GM19043 (cell line): ENCODE data around the gene SPACA4.
A peak's percentile ranks its signal among the peaks of the same experiment; 100 is the strongest.
"Not testable (repeated sequence)": the region's sequence is repeated elsewhere in the genome, so short reads cannot be mapped to it uniquely, and the experiment has no call there.

Experiments
- ATAC-seq: cut with Tn5 transposase; IDR thresholded peaks from one replicate; pipeline ENCODE4 v1.9.1; 2021; ENCODE audit warnings: low read depth; ENCODE audit not compliant: unreplicated experiment

The SPACA4 gene

DNA sequence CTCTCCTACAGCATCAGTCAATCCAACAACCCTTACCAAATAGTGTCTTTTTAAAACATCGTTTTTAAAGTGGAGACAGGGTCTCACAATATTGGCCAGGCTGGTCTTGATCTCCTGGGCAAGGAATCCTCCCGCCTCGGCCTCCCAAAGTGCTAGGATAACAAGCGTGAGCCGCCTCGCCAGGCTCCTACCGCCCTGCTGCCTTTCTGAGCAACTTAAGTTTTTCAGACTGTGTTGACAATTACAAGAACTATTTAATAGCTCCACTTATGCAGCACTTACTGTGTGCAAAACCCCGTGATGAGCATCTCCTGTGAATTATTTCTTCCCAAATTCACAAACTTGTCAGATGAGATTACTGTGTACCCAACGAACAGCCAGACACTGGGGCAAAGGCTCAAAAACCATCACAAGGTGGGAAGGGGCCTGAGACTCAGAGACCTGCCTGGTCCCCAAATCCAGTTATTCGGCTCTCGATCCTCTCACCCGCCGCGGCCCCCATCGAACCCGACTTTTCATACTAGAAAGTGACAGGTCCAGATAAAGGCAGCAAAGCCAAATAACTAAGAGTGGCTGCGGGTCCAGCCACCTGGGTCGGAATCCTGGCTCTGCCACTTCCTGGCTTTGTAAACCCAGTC, 11.9 kb downstream of the SPACA4 start:
- ATAC-seq = no peak

DNA sequence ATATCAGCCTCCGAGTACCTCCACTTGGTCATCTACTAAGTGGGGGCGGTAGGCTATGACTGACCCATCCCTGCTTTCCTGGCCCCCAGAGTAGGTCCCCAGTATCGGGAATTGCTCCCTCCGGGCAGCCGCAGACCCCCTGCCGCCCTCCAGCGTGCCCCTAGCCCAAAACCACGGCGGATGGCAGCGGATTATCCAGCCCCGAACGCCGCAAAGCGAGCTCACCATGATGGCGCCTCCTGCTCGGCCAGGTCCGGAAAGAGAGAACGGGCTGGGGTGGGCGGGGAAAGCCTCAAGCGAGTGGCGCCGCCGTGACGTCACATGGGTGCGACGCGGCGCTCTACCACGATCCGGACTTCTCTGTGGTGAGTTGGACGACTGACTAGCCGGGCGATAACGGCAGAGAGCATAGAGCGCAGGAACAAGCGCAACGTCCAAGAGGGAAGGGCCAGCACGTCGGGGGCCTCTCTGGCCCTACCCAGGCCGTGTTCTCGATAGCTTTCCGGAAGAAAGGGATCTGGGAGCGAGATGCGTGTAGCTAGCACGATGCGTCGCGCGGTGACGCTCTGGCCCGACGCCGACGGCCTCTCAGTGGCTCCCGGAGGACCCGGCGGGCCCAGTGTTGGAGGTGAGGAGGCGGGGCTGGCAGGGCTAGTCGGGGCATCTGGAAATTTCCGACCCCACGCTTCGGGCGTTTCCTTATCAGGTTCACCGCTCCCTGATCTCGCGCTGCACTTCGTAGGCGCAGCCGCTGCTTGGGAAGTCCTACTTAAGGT, 12.6 kb downstream of the SPACA4 start, which contains the start of the genes RPL18 and SPHK2:
TSS of gene RPL18 (minus strand) at position 263 of the 776 bp plus-strand sequence. CDS start at position 228, 35 bp downstream.
TSS of gene SPHK2 (plus strand) at position 591 of the 776 bp plus-strand sequence. CDS start 1,009 bp downstream, outside the sequence.
- ATAC-seq = peak; percentile 76

DNA sequence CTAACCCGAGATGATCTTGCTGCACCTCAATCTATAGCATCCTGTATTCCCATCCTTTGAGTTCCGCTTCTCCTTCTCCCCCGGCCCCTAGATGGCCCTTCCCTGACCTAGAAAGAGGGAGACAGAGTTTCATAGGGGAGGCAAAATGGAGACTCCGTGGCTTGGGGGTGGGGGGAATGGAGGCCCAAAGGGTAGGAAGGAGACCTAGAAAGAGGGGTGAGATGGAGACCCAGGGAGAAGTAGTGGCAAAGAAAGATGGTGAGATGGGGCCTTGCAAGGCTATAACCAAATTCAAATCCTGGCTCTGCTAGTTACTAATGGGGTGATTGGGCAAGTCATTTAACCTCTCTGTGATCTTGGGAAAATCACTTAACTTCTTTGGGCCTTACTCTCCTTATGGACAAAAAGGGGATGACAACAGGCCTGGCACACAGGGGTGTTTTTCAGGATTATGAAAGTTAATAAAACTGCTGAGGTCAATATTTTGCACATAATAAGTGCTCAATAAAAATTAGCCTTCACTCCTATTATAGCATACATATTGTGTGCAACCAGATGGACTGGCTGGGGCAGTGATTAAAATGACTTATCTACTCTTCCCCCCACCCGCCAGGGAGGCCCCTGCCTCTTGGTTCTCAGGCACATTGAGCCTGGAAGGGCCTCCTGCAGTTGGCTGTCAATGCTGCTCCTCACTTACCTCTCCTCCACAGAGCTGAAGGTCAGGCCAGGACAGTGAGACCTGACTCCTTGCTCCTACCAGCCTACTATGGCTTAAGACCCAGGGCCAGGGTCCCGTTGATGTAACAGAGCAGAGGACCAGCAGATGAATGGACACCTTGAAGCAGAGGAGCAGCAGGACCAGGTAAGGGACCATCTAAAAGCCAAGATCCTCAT, 13.4 kb downstream of the SPACA4 start:
- ATAC-seq = no peak

DNA sequence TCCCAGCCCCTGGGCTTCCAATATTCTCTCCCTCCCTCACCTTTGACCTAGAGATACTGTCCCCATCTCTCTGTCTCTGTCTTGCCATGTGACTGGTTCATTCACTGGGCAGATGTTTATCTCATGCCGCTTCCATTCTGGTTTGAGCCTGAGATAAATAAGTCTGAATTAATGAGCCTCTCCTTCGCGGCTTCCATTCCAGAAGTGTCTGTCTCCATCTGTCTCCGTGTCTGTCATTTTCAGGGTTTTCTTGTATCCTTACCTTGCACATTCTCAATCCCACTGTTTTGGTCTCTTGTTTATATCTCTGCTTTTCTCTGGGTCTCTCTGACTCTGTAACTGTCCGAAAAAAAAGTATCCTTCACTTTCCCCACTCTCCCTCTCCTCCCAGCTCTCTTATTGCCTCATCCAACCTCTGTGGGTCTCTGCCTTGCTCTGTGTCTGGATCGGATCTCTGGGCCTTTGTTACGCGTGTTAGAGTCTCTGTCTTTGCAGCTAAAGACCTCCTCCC, 17.1 kb downstream of the SPACA4 start:
- no peak for ATAC-seq

DNA sequence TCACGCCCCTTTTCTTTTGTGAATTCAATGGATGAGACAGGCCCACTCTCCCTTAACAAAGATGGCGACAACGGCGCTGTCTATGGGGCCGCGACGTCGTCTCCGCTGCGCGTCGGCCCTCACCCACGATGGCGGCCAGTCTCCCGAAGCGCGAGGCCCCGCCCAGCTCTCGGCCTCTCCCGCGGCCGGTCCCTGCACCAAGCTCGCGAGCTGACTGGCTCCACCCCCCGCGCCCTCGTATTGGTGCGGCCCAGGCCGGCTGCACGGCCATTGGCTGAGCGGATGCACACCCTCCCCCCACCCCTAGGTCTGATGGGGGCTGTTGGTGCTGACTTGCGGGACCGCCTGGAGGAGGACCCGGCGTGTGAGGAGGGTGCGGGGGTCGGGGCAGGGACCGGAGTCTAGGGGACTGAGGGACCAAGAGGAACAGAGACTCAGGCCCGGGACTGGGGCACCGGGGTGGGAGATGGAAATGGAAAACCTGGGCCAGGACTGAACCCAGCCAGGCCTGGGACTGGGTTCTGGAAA, 17.6 kb downstream of the SPACA4 start:
- ATAC-seq = peak; percentile 56

DNA sequence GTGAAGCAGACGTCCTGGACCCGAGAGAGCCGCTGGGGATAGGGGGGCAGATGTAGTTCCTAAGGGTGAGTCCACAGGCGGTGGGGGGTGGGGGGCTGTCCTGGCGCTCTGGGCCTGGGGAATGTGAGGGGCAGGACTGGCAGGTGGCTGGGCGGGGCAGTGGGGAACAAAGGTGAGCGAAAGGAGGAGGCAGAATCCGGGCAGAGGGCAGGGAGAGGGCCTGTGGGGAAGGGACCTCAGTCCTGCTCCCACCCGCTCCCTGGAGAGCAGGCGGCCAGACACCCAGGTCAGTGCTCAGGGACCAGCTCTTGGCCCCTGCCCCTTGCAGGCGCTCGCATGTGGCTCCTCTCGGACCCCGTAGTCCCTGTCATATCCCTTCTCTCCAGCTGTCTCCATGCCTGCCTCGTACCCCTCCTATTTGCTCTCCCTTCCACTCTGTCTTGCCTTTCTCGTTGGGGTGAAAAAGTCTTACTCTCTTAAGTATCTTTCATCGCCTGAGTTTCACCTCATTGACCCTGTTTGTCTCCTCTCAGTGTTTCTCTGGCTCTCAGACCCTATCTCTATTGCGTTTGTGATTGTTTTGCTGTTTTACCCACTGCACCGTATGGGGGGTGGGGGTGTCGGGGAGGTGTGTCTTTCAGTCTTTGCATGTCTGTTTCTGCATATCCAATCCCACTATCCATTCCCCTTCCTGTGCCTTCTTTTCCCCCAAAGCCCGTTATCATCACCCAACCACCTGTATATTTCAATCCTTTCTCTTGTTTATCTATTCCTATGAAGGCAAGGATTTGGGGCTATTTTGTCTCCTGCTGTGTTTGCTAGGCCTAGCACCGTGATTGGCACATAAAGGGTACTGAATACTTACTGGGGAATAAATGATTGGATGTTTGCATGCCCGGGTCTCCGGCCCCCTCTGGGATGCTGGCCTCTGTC, 18.5 kb downstream of the SPACA4 start:
- no peak for ATAC-seq

DNA sequence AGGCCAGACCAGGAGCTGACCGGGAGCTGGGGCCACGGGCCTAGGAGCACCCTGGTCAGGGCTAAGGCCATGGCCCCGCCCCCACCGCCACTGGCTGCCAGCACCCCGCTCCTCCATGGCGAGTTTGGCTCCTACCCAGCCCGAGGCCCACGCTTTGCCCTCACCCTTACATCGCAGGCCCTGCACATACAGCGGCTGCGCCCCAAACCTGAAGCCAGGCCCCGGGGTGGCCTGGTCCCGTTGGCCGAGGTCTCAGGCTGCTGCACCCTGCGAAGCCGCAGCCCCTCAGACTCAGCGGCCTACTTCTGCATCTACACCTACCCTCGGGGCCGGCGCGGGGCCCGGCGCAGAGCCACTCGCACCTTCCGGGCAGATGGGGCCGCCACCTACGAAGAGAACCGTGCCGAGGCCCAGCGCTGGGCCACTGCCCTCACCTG, 19.4 kb downstream of the SPACA4 start:
- no peak for ATAC-seq

DNA sequence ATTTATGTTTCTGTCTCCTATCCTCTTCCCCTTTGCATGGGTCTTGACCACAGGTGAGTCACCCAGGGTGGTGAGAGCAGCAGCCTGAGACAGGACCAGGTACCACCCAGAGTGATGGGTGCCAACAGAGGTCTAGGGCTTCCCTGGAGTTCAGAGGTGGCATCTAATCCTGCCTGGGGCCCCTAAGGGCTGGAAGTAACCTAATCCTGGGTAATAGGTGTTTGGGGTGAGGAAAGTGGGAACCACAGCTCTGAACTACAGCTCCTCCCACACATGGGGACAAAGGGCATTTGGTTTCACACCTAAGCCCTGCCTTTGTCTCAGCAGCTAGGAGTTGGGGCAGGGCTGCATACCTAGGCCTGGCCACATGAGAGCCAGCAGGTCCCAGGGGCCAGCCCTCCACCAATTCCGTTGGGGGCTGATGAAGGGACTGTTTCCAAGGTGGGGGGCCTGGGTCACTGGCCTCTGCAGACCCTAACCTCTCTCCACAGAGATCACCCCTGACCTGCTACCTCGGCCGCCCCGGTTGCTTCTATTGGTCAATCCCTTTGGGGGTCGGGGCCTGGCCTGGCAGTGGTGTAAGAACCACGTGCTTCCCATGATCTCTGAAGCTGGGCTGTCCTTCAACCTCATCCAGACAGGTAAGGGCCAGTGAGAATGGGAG, 20.8 kb downstream of the SPACA4 start:
- ATAC-seq = no peak

DNA sequence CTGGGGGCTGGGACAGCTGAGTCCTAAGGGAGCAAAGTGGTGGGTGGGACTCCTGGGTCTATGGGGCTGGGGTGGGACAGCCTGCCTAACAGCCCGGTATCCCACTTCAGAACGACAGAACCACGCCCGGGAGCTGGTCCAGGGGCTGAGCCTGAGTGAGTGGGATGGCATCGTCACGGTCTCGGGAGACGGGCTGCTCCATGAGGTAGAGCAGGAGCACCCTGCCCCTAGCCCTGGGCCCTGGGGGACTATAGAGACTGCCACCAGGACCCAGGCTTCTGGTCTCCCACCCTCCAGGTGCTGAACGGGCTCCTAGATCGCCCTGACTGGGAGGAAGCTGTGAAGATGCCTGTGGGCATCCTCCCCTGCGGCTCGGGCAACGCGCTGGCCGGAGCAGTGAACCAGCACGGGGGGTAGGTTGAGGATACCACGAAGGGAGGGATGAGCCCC, 21.3 kb downstream of the SPACA4 start:
- no peak for ATAC-seq

DNA sequence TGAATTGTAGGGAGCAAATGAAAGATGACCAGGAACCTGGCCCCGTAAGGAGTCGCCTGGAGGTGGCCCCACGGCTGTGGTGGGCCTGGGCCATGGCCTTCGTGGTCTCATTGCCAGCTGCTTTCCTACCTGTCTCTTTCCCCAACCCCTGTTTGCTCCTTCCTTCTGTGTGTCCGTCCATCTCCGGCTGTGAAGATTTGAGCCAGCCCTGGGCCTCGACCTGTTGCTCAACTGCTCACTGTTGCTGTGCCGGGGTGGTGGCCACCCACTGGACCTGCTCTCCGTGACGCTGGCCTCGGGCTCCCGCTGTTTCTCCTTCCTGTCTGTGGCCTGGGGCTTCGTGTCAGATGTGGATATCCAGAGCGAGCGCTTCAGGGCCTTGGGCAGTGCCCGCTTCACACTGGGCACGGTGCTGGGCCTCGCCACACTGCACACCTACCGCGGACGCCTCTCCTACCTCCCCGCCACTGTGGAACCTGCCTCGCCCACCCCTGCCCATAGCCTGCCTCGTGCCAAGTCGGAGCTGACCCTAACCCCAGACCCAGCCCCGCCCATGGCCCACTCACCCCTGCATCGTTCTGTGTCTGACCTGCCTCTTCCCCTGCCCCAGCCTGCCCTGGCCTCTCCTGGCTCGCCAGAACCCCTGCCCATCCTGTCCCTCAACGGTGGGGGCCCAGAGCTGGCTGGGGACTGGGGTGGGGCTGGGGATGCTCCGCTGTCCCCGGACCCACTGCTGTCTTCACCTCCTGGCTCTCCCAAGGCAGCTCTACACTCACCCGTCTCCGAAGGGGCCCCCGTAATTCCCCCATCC, 22.1 kb downstream of the SPACA4 start:
- ATAC-seq = no peak

DNA sequence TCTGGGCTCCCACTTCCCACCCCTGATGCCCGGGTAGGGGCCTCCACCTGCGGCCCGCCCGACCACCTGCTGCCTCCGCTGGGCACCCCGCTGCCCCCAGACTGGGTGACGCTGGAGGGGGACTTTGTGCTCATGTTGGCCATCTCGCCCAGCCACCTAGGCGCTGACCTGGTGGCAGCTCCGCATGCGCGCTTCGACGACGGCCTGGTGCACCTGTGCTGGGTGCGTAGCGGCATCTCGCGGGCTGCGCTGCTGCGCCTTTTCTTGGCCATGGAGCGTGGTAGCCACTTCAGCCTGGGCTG, 22.7 kb downstream of the SPACA4 start:
- no peak for ATAC-seq

DNA sequence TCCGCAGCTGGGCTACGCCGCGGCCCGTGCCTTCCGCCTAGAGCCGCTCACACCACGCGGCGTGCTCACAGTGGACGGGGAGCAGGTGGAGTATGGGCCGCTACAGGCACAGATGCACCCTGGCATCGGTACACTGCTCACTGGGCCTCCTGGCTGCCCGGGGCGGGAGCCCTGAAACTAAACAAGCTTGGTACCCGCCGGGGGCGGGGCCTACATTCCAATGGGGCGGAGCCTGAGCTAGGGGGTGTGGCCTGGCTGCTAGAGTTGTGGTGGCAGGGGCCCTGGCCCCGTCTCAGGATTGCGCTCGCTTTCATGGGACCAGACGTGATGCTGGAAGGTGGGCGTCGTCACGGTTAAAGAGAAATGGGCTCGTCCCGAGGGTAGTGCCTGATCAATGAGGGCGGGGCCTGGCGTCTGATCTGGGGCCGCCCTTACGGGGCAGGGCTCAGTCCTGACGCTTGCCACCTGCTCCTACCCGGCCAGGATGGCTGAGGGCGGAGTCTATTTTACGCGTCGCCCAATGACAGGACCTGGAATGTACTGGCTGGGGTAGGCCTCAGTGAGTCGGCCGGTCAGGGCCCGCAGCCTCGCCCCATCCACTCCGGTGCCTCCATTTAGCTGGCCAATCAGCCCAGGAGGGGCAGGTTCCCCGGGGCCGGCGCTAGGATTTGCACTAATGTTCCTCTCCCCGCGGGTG, 23.2 kb downstream of the SPACA4 start:
- ATAC-seq = no peak

DNA sequence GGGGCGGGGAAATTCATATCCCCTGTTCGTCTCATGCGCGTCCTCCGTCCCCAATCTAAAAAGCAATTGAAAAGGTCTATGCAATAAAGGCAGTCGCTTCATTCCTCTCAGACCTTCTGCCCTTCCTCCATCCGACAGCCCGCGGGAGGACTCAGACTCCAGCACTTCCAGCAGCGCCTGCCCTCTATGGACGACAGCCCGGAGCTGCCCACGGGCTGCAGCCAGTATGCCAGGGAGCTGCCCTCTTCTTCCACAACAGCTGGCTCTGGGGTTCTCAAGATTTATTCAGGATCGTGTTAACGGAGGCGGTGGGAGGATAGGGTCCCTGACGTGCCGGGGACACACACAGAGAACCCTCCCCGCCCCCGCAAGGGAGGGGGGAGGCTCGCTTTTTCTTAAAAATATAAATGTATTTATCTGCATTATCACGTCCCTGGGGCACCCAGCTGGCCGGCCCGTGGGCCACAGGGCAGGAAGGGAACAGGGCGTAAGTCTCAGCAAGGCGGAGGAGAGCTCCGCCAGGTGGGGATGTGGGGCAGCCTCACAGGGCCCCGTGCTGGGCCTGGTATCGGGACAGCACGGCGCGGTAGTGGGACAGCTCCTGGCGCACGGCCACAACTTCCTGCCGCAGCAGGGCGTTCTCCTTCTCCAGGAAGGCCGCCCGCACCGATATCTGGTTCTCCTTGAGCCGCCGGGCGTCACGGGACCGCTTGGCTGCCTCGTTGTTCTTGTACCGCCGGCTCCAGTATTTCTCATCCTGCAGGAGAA, 23.9 kb downstream of the SPACA4 start:
- no peak for ATAC-seq

DNA sequence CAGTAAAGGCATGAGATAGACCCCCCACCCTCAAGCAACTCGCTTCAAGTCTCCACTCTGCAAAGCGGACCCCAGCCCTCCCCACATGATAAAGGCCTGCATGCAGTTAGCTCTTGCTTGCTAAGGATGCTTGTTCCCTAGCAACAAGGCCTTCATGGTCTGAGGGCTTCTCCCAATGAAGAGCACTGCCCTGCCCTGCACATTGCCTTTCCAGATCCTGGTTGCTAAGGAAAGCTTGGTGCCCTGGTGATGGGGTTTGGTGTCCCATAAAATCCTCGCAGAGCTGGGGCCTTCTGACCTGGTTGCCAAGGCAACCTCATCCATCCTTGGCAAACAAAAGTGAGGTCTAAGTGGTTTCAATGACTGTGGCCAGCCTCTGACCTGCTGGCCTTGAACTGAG, 24.7 kb downstream of the SPACA4 start:
- ATAC-seq = no peak

DNA sequence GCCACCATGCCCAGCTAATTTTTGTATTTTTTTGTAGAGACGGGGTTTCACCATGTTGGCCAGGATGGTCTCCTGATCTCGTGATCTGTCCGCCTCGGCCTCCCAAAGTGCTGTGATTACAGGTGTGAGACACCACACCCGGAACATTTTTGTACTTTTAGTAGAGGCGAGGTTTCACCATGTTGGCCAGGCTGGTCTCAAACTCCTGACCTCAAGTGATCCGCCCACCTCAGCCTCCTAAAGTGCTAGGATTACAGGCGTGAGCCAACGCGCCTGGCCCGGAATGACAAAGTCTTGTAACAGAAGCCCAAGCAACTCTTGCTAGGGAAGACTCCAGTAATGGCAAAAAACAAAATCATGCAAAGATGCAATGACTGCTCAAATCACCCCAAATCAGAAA, 25.7 kb downstream of the SPACA4 start:
- not testable (repeated sequence) for ATAC-seq

DNA sequence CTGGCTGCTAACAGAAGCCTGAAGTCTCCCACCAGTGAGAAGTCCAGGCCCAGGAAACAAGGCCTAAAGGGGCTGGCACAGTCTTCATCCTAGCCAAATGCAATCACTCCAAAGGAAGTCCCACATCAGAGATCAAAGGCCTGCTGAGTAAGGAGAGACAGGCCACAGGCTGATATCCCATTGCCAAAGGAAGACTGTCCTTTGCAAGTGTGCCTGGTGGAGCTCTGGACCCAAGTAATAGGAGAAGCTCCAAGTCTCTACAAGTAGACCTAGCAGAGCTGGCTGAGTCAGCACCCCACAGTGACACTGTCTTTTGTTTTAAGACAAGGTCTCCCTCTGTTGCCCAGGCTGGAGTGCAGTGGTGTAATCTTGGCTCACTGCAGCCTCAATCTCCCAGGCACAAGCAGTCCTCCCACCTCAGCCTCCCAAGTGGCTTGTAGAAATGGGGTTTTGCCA, 26.2 kb downstream of the SPACA4 start:
- no peak for ATAC-seq
